HepG2 (cell line): Measurements from ENCODE around the gene ARL4C. TPM values are rescaled to one million over a fixed set of nuclear protein-coding genes. Genes with fewer than 3 reads are reported as not detected.

ENCODE experiments used
- E2F5 ChIP-seq: sonication (generic); formaldehyde crosslinking; conservative IDR thresholded peaks from 2 replicates; pipeline ENCODE4 v1.4.0; 2020; ENCODE audit warnings: missing genetic modification reagents
- GABPB1 ChIP-seq: IDR thresholded peaks from 2 replicates; pipeline ENCODE4 v1.6.1; 2016; ENCODE audit warnings: mild to moderate bottlenecking, missing genetic modification reagents, moderate library complexity, missing compliant biosample characterization
- PCBP2 ChIP-seq: fragments of 200-400 bp; formaldehyde crosslinking; optimal IDR thresholded peaks from 2 replicates; pipeline ENCODE3; 2018; ENCODE audit warnings: low read length, low read depth; ENCODE audit not compliant: poor library complexity, severe bottlenecking
- TP53 ChIP-seq: sonication (generic); formaldehyde crosslinking; conservative IDR thresholded peaks from 2 replicates; pipeline ENCODE4 v1.4.0; 2020; ENCODE audit warnings: missing genetic modification reagents
- ZNF407 ChIP-seq: sonication (generic); formaldehyde crosslinking; IDR thresholded peaks from one replicate; pipeline ENCODE4 v1.5.1; 2020; ENCODE audit warnings: mild to moderate bottlenecking, missing genetic modification reagents; ENCODE audit errors: not compliant biosample characterization
- ZNF790 ChIP-seq: sonication (generic); formaldehyde crosslinking; IDR thresholded peaks from 2 replicates; pipeline ENCODE4 v1.8.0; 2022; ENCODE audit warnings: missing genetic modification reagents, mild to moderate bottlenecking, borderline replicate concordance
- polyA plus RNA-seq, 8 experiments: library from polyadenylated mRNA; depleted of rRNA in 3 of 8; stranded (reverse) in 7 of 8; unstranded in 1 of 8; fragments of >200 nt; fragmentation: Illumina TruSeq in 4 of 8; extraction: Trizol in 4 of 8; gene quantifications; 2 replicates each; pipeline versions ENCODE4 v1.2.1 to v1.2.3, GENCODE V29; 2011 to 2016; ENCODE audit warnings: low read depth in 4 of 8, missing spikeins in 1 of 8, mixed read lengths in 1 of 8; ENCODE audit not compliant: insufficient read depth in 1 of 8
- total RNA-seq, 5 experiments: library from RNA; depleted of rRNA; stranded (reverse); fragments of >200 nt; fragmentation: Illumina TruSeq; extraction: Trizol; gene quantifications; 2 replicates each; pipeline ENCODE4 v1.2.3, GENCODE V29; 2016; ENCODE audit warnings: low read depth in 1 of 5
- TF ChIP-seq, protein P1 (sequence below), 2 experiments: sonication (generic) in 1 of 2; formaldehyde crosslinking in 1 of 2; IDR thresholded peaks; 2 replicates each; pipeline versions ENCODE4 v1.6.1 to v1.9.0; 2014 to 2022; ENCODE audit warnings: antibody characterized with exemption in 1 of 2, borderline replicate concordance in 1 of 2, inconsistent platforms in 1 of 2, low read depth in 1 of 2, missing genetic modification reagents in 1 of 2
- TF ChIP-seq, protein P2 (sequence below): sonication (generic); formaldehyde crosslinking; IDR thresholded peaks from 2 replicates; pipeline ENCODE4 v1.4.0; 2020; ENCODE audit warnings: mild to moderate bottlenecking, missing genetic modification reagents

ARL4C gene
- total and polyA plus RNA-seq, 2 of the 13 experiments (the other 11 are each of a cell fraction or from before 2014, with no cell fraction given): 0.07 to 0.15 TPM

- TF ChIP-seq, protein P1, sequence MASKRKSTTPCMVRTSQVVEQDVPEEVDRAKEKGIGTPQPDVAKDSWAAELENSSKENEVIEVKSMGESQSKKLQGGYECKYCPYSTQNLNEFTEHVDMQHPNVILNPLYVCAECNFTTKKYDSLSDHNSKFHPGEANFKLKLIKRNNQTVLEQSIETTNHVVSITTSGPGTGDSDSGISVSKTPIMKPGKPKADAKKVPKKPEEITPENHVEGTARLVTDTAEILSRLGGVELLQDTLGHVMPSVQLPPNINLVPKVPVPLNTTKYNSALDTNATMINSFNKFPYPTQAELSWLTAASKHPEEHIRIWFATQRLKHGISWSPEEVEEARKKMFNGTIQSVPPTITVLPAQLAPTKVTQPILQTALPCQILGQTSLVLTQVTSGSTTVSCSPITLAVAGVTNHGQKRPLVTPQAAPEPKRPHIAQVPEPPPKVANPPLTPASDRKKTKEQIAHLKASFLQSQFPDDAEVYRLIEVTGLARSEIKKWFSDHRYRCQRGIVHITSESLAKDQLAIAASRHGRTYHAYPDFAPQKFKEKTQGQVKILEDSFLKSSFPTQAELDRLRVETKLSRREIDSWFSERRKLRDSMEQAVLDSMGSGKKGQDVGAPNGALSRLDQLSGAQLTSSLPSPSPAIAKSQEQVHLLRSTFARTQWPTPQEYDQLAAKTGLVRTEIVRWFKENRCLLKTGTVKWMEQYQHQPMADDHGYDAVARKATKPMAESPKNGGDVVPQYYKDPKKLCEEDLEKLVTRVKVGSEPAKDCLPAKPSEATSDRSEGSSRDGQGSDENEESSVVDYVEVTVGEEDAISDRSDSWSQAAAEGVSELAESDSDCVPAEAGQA (IDR thresholded peaks at IDR 0.05; ENCODE audit: low read depth): no peak
- TF ChIP-seq, protein P1 (CRISPR knock-in tag; IDR thresholded peaks at IDR 0.05; ENCODE audit: borderline replicate concordance): no peak
- TF ChIP-seq PCBP2 (peak; percentile 96), ZNF790 (no peak), ZNF407 (peak; percentile 29), TP53 (CRISPR knock-in tag) (no peak), GABPB1 (CRISPR knock-in tag) (peak; percentile 59), E2F5 (CRISPR knock-in tag) (no peak)
- TF ChIP-seq, protein P2, sequence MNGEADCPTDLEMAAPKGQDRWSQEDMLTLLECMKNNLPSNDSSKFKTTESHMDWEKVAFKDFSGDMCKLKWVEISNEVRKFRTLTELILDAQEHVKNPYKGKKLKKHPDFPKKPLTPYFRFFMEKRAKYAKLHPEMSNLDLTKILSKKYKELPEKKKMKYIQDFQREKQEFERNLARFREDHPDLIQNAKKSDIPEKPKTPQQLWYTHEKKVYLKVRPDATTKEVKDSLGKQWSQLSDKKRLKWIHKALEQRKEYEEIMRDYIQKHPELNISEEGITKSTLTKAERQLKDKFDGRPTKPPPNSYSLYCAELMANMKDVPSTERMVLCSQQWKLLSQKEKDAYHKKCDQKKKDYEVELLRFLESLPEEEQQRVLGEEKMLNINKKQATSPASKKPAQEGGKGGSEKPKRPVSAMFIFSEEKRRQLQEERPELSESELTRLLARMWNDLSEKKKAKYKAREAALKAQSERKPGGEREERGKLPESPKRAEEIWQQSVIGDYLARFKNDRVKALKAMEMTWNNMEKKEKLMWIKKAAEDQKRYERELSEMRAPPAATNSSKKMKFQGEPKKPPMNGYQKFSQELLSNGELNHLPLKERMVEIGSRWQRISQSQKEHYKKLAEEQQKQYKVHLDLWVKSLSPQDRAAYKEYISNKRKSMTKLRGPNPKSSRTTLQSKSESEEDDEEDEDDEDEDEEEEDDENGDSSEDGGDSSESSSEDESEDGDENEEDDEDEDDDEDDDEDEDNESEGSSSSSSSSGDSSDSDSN (CRISPR knock-in tag): no peak
These were observed 48.1 kb upstream of the ARL4C start (continued) for GRCh38 chr2:234544659-234545611.
